NCI-H1105 treated with DMSO at 0.1 percent for 48 hours (cell line): ENCODE results near the gene ZDHHC3.
"Not testable (repeated sequence)": the region's sequence is repeated elsewhere in the genome, so short reads cannot be mapped to it uniquely, and the experiment has no call there.

ENCODE experiments used
- DNase-seq: peaks from one replicate; lab custom pipeline; 2025; lab: John Stamatoyannopoulos, UW

Gene ZDHHC3

GRCh38 chr3:44995142-44995770 lies 19.3 kb upstream of the ZDHHC3 start:
- DNase-seq, result peak; percentile 63

- no peak for DNase-seq
These were observed 17.7 kb upstream of the ZDHHC3 start for GRCh38 chr3:44993471-44994205.

GRCh38 chr3:44992555-44993470 lies 16.8 kb upstream of the ZDHHC3 start:
- no peak for DNase-seq

- no peak for DNase-seq
These were observed 15.4 kb upstream of the ZDHHC3 start for GRCh38 chr3:44991326-44991725.

GRCh38 chr3:44989636-44990373 lies 13.8 kb upstream of the ZDHHC3 start:
- DNase-seq, result no peak

DNA sequence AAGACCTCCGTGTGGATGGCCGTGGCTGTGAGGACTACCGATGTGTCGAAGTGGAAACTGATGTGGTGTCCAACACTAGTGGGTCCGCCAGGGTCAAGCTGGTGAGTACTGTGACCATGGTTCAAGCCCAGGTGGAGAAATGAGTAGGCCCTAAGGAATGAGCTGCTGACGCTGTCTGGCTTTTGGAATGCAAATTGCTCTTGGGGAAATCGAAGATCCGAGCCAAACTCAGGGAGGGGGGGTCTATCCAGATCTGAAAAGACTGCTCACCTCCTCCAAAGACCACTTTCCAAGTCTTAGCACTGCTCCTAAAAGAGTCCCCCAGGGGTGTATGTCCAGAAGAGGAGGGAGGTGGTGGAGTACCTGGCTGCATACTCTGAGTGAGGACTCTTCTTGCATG lies 13.2 kb upstream of the ZDHHC3 start:
- no peak for DNase-seq

- DNase-seq, result no peak
These were observed 12.1 kb upstream of the ZDHHC3 start for GRCh38 chr3:44988073-44988472.

DNA sequence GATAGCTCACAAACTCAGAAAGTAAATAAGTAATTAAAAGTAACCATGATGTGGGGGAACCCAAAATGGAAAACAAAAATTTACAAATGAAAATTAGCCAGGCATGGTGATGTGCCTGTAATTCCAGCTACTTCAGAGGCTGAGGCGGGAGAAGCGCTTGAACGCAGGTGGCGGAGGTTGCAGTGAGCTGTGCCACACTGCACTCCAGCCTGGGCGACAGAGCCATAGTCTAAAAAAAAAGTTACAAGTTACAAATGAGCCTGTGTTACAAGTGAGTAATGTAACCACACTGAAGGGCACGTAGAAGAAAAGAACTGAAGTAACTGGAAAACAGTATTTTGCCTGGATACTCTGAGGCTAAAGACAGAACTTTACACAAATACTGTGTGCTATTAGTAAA lies 11.4 kb upstream of the ZDHHC3 start:
- no peak for DNase-seq

GRCh38 chr3:44986330-44986729 lies 10.4 kb upstream of the ZDHHC3 start:
- not testable (repeated sequence) for DNase-seq

GRCh38 chr3:44984335-44984734 lies 8.4 kb upstream of the ZDHHC3 start:
- no peak for DNase-seq

- no peak for DNase-seq
These were observed 7.5 kb upstream of the ZDHHC3 start for GRCh38 chr3:44983484-44983941.

DNA sequence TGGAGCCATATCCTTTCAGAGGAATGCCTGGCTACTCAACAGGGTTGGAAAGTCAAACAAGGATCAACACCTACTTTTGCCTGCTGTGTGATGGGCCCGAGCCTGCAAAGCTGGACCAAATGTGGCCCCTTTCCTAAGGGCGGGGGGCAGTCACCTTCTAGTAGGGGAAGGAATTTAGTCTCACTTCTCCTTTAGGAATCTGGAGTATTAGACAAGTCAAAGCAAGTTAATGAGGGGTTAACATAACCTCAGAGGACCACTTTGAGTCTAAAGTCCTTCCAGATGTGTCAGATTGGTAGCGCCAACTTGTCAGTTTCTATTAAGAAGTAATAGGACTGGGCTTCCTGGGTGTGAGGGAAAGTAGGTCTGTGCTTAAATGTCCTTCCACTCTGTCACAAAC lies 6.8 kb upstream of the ZDHHC3 start:
- no peak for DNase-seq

DNA sequence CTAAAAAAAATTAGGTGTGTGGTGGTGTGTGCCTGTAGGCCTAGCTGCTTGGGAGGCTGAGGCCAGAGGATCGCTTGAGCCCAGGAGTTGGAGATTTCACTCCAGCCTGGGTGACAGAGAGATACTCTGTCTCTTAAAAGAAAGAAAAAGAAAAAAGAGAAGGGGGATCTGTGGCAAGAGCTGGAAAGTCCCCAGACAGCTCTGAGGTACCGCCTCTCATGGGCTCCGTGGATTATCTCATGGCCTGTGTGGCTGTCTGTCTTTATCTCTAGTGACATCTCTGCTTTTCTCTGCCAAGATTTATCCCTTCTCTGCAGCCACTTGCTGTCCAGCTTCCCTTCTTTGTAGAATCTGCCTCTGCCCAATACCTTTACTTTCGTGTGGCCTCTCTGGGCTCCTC lies 5.8 kb upstream of the ZDHHC3 start:
- no peak for DNase-seq

GRCh38 chr3:44981220-44981619 lies 5.2 kb upstream of the ZDHHC3 start:
- no peak for DNase-seq

GRCh38 chr3:44974416-44974815 lies 1.6 kb downstream of the ZDHHC3 start:
- no peak for DNase-seq

DNA sequence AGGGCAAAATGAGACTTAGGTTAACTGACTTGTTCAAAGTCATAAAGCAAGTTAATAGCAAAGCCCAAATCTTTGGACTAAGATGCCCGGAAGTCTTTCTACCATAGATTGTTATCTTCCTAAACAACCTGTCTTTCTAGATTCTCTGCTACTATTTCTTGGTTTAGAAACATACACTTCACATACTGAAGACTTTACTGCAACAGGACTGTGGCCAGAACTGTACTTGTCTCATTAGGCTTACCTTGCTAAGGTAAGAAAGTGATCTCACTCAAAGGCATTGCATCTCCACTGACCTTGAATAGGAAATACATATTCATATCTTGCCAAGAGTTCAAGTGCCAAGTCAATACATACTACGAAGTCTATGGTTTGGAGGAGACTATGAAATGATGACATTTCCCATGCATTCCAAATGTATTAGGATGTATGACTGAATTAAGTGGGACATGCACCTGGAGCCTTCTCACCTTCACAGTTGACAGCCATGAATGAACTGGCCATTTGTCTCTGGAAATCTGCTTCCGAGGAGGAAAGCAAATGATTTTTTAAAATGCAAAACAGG lies 5.0 kb downstream of the ZDHHC3 start:
- no peak for DNase-seq

- DNase-seq, result no peak
These were observed 6.2 kb downstream of the ZDHHC3 start for GRCh38 chr3:44969828-44970179.

DNA sequence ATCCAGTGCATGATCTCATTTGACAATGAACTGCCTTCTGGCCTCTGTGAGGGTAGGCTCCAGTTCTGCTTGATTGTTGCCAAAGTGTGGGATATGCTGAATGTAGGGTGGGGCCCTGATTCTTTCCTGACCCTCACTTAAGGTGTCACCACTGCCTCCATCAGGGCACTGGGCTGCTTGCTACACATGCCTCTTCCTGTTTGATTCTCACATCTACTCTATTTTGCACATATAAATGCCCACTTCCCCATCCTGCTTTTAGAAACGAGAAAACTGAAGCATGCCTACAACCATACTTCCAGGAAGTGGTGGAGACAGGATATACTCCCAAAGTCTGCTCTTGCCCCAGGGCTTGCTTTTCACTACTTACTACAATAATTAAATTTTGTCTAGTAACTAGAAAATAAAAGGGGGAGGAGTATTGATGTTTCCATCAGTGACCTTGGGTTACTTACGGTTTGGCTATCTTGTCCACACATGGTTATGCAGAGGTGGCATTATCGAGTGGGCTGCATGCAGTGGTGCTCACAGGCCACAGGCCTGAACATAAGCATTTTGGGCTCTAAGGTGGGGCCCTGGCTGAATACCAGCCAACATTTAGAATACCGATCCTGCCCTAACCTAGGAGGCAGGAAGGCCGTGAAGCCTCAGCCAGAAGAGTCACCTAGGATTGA lies 6.7 kb downstream of the ZDHHC3 start:
- no peak for DNase-seq

DNA sequence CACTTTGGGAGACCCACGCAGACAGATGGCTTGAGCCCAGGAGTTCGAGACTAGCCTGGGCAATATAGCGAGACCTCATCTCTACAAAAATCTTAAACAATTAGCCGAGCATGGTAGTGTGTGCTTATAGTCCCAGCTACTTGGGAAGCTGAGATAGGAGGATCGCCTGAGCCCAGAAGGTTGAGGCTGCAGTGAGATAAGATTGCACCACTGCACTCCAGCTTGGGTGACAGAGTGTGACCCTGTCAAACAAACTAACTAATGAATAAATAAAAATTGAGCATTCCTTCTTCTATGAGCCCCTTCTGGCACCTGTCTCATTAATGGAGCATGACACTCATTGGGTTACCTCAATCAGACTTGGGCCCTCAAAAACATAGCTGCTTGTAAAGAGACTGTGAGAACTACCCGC lies 7.5 kb downstream of the ZDHHC3 start:
- no peak for DNase-seq

DNA sequence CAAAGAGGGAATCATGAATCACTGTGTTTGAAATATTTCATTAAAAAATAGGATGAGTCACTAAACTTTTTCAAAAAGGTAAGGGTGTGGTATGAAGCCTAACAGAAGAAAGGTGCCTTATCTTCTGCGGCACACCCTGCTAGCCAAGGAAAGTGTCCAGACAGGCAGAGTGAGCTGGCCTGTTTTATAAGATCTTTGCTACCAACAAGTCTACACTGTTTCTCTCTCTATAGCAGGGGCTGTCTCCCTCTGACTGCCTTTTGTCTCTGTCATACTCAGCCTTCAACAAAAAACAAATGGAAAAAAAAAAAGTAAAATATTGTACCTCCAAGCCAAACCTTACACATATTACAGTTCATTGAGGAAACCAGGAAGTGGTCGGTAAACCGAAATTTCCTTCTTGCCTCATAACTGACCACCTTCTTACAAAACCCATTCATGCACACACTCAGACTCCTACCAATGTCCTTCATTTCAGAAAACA lies 9.1 kb downstream of the ZDHHC3 start:
- DNase-seq, result no peak

DNA sequence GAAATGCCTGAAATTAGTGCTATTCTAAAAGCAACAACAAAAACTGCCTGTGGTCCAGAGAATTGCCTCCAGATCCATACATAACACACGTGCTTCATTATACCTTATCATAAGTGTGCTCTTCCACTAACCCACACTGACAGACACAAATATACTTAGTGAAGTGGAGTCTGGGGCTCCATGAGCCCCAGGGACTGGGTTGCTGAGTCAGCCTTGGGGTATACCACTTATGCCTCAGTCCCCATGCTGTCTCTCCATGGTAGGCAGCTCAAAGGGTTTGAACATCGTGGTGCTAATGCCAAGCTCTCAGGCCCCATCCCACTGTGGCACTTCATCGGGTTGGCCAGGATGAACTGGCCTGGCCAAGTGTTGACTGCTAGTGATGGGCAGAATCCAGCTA lies 10.8 kb downstream of the ZDHHC3 start:
- no peak for DNase-seq
